ENCODE data around the gene HCRTR1.

DNA sequence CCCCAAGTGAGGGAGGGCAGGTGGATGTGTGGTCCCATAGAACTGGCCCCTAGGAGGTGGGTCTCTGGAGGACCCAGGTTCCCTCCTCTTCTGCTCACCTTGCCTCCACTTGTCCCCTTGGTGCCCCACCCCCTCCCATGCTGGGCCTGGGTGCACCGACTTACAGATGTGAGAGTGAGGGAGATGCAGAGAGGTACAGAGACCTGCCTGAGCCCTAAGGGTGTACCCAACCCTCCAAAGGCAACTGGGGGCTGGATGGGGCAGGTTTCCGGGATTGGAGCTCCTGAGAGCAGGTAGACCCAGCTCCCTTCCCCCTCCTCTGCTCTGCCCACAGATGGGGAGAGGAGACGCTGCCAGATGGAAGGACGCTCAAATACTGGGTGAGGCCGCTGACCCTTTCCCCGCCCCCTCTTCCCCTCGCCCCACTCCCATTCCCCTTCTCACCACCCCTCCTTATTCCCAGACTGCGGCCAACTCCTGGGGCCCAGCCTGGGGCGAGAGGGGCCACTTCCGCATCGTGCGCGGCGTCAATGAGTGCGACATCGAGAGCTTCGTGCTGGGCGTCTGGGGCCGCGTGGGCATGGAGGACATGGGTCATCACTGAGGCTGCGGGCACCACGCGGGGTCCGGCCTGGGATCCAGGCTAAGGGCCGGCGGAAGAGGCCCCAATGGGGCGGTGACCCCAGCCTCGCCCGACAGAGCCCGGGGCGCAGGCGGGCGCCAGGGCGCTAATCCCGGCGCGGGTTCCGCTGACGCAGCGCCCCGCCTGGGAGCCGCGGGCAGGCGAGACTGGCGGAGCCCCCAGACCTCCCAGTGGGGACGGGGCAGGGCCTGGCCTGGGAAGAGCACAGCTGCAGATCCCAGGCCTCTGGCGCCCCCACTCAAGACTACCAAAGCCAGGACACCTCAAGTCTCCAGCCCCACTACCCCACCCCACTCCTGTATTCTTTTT is 30.8 kb upstream of the HCRTR1 start:
- TF ChIP-seq SIN3A (IDR thresholded peaks at IDR 0.05; ENCODE audit: borderline replicate concordance, low read depth, low read length) (no peak), JUND (IDR thresholded peaks at IDR 0.05) (no peak), EZH2phosphoT487 (IDR thresholded peaks at IDR 0.05; ENCODE audit: borderline replicate concordance, low read depth) (no peak), FOSL2 (IDR thresholded peaks at IDR 0.05; ENCODE audit: borderline replicate concordance, low read depth) (no peak), TCF12 (IDR thresholded peaks at IDR 0.05) (no peak)
